Neural cell (in vitro differentiated cells): ENCODE data around the gene SRC. TPM values are rescaled to one million over a fixed set of nuclear protein-coding genes. Genes with fewer than 3 reads are reported as not detected.
A peak's percentile ranks its signal among the peaks of the same experiment; 100 is the strongest.

Experiments
- H2AFZ ChIP-seq: fragments of 200-600, 300-800 bp; sonication (generic), shearing (Covaris generic); 2 replicates; pipeline ENCODE4 v1.6.0; 2014; ENCODE audit warnings: low read depth, mild to moderate bottlenecking, antibody characterized with exemption, low read length, moderate library complexity
- H3F3A ChIP-seq: fragments of 200-600 bp; shearing (Covaris generic); 2 replicates; pipeline ENCODE4 v1.6.1; 2016; ENCODE audit warnings: mild to moderate bottlenecking, moderate library complexity, mixed read lengths, antibody characterized with exemption, low read length; ENCODE audit not compliant: insufficient read depth, poor library complexity, severe bottlenecking
- H3K27ac ChIP-seq: fragments of 200-600, 300-800 bp; sonication (generic), shearing (Covaris generic); 2 replicates; pipeline ENCODE4 v1.5.1; 2014; ENCODE audit warnings: mild to moderate bottlenecking, low read length, moderate library complexity
- H3K27me3 ChIP-seq: fragments of 300-800, 200-600 bp; sonication (generic), shearing (Covaris generic); 2 replicates; pipeline ENCODE4 v1.6.0; 2014; ENCODE audit warnings: mild to moderate bottlenecking, low read depth, low read length, moderate library complexity; ENCODE audit not compliant: insufficient read depth
- H3K36me3 ChIP-seq: fragments of 300-800, 200-600 bp; sonication (generic), shearing (Covaris generic); 2 replicates; pipeline ENCODE4 v1.5.1; 2014; ENCODE audit warnings: mild to moderate bottlenecking, antibody characterized with exemption, low read length, moderate library complexity; ENCODE audit not compliant: insufficient read depth
- H3K4me2 ChIP-seq: fragments of 300-800, 200-600 bp; sonication (generic), shearing (Covaris generic); 2 replicates; pipeline ENCODE4 v1.6.0; 2014; ENCODE audit warnings: mild to moderate bottlenecking, low read length
- H3K4me3 ChIP-seq: fragments of 300-800, 200-600 bp; sonication (generic), shearing (Covaris generic); 2 replicates; pipeline ENCODE4 v1.5.1; 2014; ENCODE audit warnings: mild to moderate bottlenecking, low read length, moderate library complexity
- H3K79me2 ChIP-seq: fragments of 200-600 bp; shearing (Covaris generic); replicated peaks from 2 replicates; pipeline ENCODE4 v1.6.0; 2014; ENCODE audit warnings: mild to moderate bottlenecking, low read length, moderate library complexity; ENCODE audit not compliant: insufficient read depth
- H3K9ac ChIP-seq: fragments of 300-800, 200-600 bp; sonication (generic), shearing (Covaris generic); 2 replicates; pipeline ENCODE4 v1.6.1; 2016; ENCODE audit warnings: mild to moderate bottlenecking, low read length, mixed read lengths
- H3K9me2 ChIP-seq: fragments of 200-600 bp; shearing (Covaris generic); 2 replicates; pipeline ENCODE4 v1.6.1; 2016; ENCODE audit warnings: mild to moderate bottlenecking, low read length, mixed read lengths; ENCODE audit not compliant: insufficient read depth
- H3K9me3 ChIP-seq: fragments of 200-600, 300-800 bp; sonication (generic), shearing (Covaris generic); 2 replicates; pipeline ENCODE4 v1.6.1; 2016; ENCODE audit warnings: mild to moderate bottlenecking, mixed run types, low read length, moderate library complexity, mixed read lengths
- H4K20me1 ChIP-seq: fragments of 200-600 bp; shearing (Covaris generic); 2 replicates; pipeline ENCODE4 v1.6.1; 2016; ENCODE audit warnings: mild to moderate bottlenecking, mixed run types; ENCODE audit not compliant: insufficient read depth
- CTCF ChIP-seq: fragments of 450-650 bp; IDR thresholded peaks from 2 replicates; pipeline ENCODE4 v1.5.1; 2014; ENCODE audit warnings: antibody characterized with exemption, mild to moderate bottlenecking, moderate library complexity; ENCODE audit not compliant: poor library complexity, severe bottlenecking
- EP300 ChIP-seq: fragments of 450-650 bp; conservative IDR thresholded peaks from 2 replicates; pipeline ENCODE4 v1.6.1; 2014; ENCODE audit warnings: antibody characterized with exemption, mild to moderate bottlenecking, moderate library complexity; ENCODE audit not compliant: poor library complexity, severe bottlenecking
- EZH2 ChIP-seq: fragments of 200-600, 300-800 bp; shearing (Covaris generic), sonication (generic); IDR thresholded peaks from 2 replicates; pipeline ENCODE4 v1.6.1; 2014; ENCODE audit warnings: antibody characterized with exemption, low read length, borderline replicate concordance, mild to moderate bottlenecking; ENCODE audit not compliant: insufficient read depth, poor library complexity, severe bottlenecking
- MXI1 ChIP-seq: fragments of 450-650 bp; conservative IDR thresholded peaks from 2 replicates; pipeline ENCODE4 v1.6.1; 2014; ENCODE audit warnings: antibody characterized with exemption, mild to moderate bottlenecking; ENCODE audit not compliant: poor library complexity, severe bottlenecking
- POLR2AphosphoS5 ChIP-seq: IDR thresholded peaks from 2 replicates; pipeline ENCODE4 v1.6.1; 2012
- RAD21 ChIP-seq: fragments of 450-650 bp; conservative IDR thresholded peaks from 2 replicates; pipeline ENCODE4 v1.6.1; 2014; ENCODE audit warnings: antibody characterized with exemption, mild to moderate bottlenecking, moderate library complexity
- REST ChIP-seq: IDR thresholded peaks from 2 replicates; pipeline ENCODE4 v1.6.1; 2012; ENCODE audit warnings: borderline replicate concordance
- SMC3 ChIP-seq: fragments of 450-650 bp; conservative IDR thresholded peaks from 2 replicates; pipeline ENCODE4 v1.6.1; 2014; ENCODE audit warnings: antibody characterized with exemption, mild to moderate bottlenecking, moderate library complexity; ENCODE audit not compliant: poor library complexity
- TAF1 ChIP-seq: IDR thresholded peaks from 2 replicates; pipeline ENCODE4 v1.6.1; 2012; ENCODE audit warnings: low read depth
- polyA minus RNA-seq: library from RNA; depleted of rRNA, polyadenylated mRNA; stranded (reverse); fragments of >200 nt; gene quantifications from 2 replicates; pipeline ENCODE4 v1.2.3, GENCODE V29; 2014
- polyA plus RNA-seq: library from polyadenylated mRNA; depleted of rRNA; stranded (reverse); fragments of >200 nt; gene quantifications from 2 replicates; pipeline ENCODE4 v1.2.3, GENCODE V29; 2014

Gene SRC
- polyA plus RNA-seq (39.0 and 49.5 TPM in 2 replicates), polyA minus RNA-seq (50.9 and 53.7 TPM in 2 replicates)

- H3K4me2 ChIP-seq = peak within 1 kb of the TSS; percentile 89
- no peaks in the 10 kb centered on the region for H3K27me3 ChIP-seq
- H3K9ac ChIP-seq = peak within 1 kb of the TSS; percentile 78
- H4K20me1 ChIP-seq = no peaks in the 10 kb centered on the region
- no peaks in the 10 kb centered on the region for H3K9me3 ChIP-seq
- H3K27ac ChIP-seq = peak within 1 kb of the TSS; percentile 24
- H2AFZ ChIP-seq = peak within 1 kb of the TSS; percentile 14
- peak within 1 kb of the TSS; percentile 81 for H3K4me3 ChIP-seq
- TF ChIP-seq REST (peak; percentile 49), RAD21 (no peak), MXI1 (peak; percentile 25), EP300 (no peak), TAF1 (no peak), SMC3 (no peak), CTCF (no peak), EZH2 (no peak), POLR2AphosphoS5 (peak; percentile 60)
- no peaks in the 10 kb centered on the region for H3K9me2 ChIP-seq
- no peaks in the 10 kb centered on the region for H3F3A ChIP-seq
- H3K79me2 ChIP-seq = peaks cover 40% of the 10 kb centered on the region
- H3K36me3 ChIP-seq = no peaks in the 10 kb centered on the region
Measured at GRCh38 chr20:37345339-37346235, at the start of gene SRC. TSS of gene SRC (plus strand) at chr20:37346140. CDS start at chr20:37384154, 38,014 bp downstream.

GRCh38 chr20:37296371-37296770, 49.6 kb upstream of the SRC start:
- Histone ChIP-seq H3K4me3 (no peak overlapping the region), H3K27me3 (no peaks in the 10 kb centered on the region), H2AFZ (no peak overlapping the region), H3K27ac (no peak overlapping the region), H3F3A (no peaks in the 10 kb centered on the region), H3K36me3 (peaks cover 3% of the 10 kb centered on the region), H3K9me3 (no peaks in the 10 kb centered on the region), H3K9me2 (no peaks in the 10 kb centered on the region), H4K20me1 (no peaks in the 10 kb centered on the region), H3K9ac (no peak overlapping the region), H3K4me2 (no peak overlapping the region), H3K79me2 (peaks cover 5% of the 10 kb centered on the region)
- TF ChIP-seq EP300 (no peak), MXI1 (no peak), POLR2AphosphoS5 (no peak), TAF1 (no peak), SMC3 (no peak), REST (no peak), RAD21 (no peak), EZH2 (no peak)
